B cell (primary cell): ENCODE results near the gene SLC25A26. TPM values are rescaled to one million over a fixed set of nuclear protein-coding genes. Genes with fewer than 3 reads are reported as not detected.

ENCODE experiments used
- ATAC-seq: fragments of 200-7000 bp; cut with Tn5 transposase; one replicate; pipeline ENCODE4 v1.10.0; 2021; ENCODE audit warnings: low read depth, mild to moderate bottlenecking, moderate number of reproducible peaks, moderate library complexity
- CTCF ChIA-PET: fragments of 350-600 bp; sonication (Branson Sonifier 250); formaldehyde crosslinking; loops from one replicate; lab custom pipeline; 2021; ENCODE audit warnings: antibody characterized with exemption, inconsistent platforms; lab: Charles Lee
- POLR2A ChIA-PET: fragments of 350-600 bp; sonication (Branson Sonifier 250); formaldehyde crosslinking; loops from one replicate; lab custom pipeline; 2021; ENCODE audit warnings: antibody characterized with exemption; lab: Charles Lee
- DNase-seq: peaks from one replicate; pipeline ENCODE4 v3.0.0; 2013
- H2AFZ ChIP-seq: 2 replicates; pipeline ENCODE4 v1.6.1; 2012; ENCODE audit warnings: mild to moderate bottlenecking, low read depth, low read length; ENCODE audit not compliant: insufficient read depth, poor library complexity, severe bottlenecking
- H3K27ac ChIP-seq, 2 donors: 1 replicate in 1 of 2; 2 replicates in 1 of 2; pipeline ENCODE4 v1.5.1; 2012 to 2013; ENCODE audit warnings: low read length in 2 of 2, mild to moderate bottlenecking in 2 of 2, moderate library complexity in 1 of 2
- H3K27me3 ChIP-seq, 4 experiments: fragments of 200-600 bp in 1 of 4; sonication (generic) in 1 of 4; replicated peaks in 1 of 4; 1 replicate in 2 of 4; 2 replicates in 2 of 4; pipeline versions ENCODE4 v1.6.1 to v1.7.0; 2013 to 2016; ENCODE audit warnings: low read length in 3 of 4, mild to moderate bottlenecking in 2 of 4, mixed read lengths in 1 of 4, moderate library complexity in 1 of 4; ENCODE audit not compliant: insufficient read depth in 4 of 4, control insufficient read depth in 3 of 4; ENCODE audit errors: control extremely low read depth in 1 of 4
- H3K36me3 ChIP-seq, 2 experiments: replicated peaks in 1 of 2; 1 replicate in 1 of 2; 2 replicates in 1 of 2; pipeline versions ENCODE4 v1.6.1 to v1.7.1; 2013; ENCODE audit warnings: low read length in 1 of 2; ENCODE audit not compliant: insufficient read depth in 2 of 2, control insufficient read depth in 1 of 2; ENCODE audit errors: control extremely low read depth in 1 of 2, extremely low read depth in 1 of 2
- H3K4me1 ChIP-seq, 2 donors: fragments of 200-600 bp in 1 of 2; sonication (generic) in 1 of 2; 1 replicate in 1 of 2; 2 replicates in 1 of 2; pipeline versions ENCODE4 v1.5.1 to v1.6.1; 2013 to 2017; ENCODE audit warnings: low read length in 2 of 2; ENCODE audit not compliant: control insufficient read depth in 2 of 2, insufficient read depth in 2 of 2
- H3K4me2 ChIP-seq: replicated peaks from 2 replicates; pipeline ENCODE3; 2012; ENCODE audit warnings: mild to moderate bottlenecking, low read depth, low read length; ENCODE audit not compliant: poor library complexity, severe bottlenecking
- H3K4me3 ChIP-seq, 5 experiments: fragments of 200-600 bp in 1 of 5; sonication (generic) in 1 of 5; 1 replicate in 3 of 5; 2 replicates in 2 of 5; pipeline versions ENCODE4 v1.5.1 to v1.7.0; 2011 to 2016; ENCODE audit warnings: low read length in 4 of 5, mild to moderate bottlenecking in 4 of 5, low read depth in 2 of 5, control low read depth in 1 of 5, moderate library complexity in 1 of 5; ENCODE audit not compliant: insufficient read depth in 1 of 5; ENCODE audit errors: control extremely low read depth in 1 of 5, extremely low read depth in 1 of 5
- H3K79me2 ChIP-seq: fragments of 200-600 bp; sonication (generic); one replicate; pipeline ENCODE4 v1.6.0; 2016; ENCODE audit warnings: low read length; ENCODE audit not compliant: control insufficient read depth, insufficient read depth
- H3K9ac ChIP-seq: fragments of 200-600 bp; sonication (generic); 2 replicates; pipeline ENCODE4 v1.6.1; 2017; ENCODE audit warnings: mild to moderate bottlenecking, low read length, moderate library complexity
- H3K9me3 ChIP-seq, 3 donors: one replicate each; pipeline versions ENCODE4 v1.6.1 to v1.7.1; 2013; ENCODE audit warnings: low read length in 2 of 3; ENCODE audit not compliant: control insufficient read depth in 2 of 3, insufficient read depth in 1 of 3; ENCODE audit errors: control extremely low read depth in 1 of 3
- H4K20me1 ChIP-seq: 2 replicates; pipeline ENCODE4 v1.6.0; 2012; ENCODE audit warnings: mild to moderate bottlenecking, low read length; ENCODE audit not compliant: insufficient read depth, control insufficient read depth, poor library complexity, severe bottlenecking
- H3K27ac Mint-ChIP-seq: one replicate; pipeline ENCODE4 v1.8.0; 2021; ENCODE audit warnings: mixed read lengths
- H3K27me3 Mint-ChIP-seq: one replicate; pipeline ENCODE4 v1.8.0; 2021; ENCODE audit warnings: mixed read lengths
- H3K4me1 Mint-ChIP-seq: one replicate; pipeline ENCODE4 v1.8.0; 2021; ENCODE audit warnings: mixed read lengths
- H3K4me3 Mint-ChIP-seq: one replicate; pipeline ENCODE4 v1.8.0; 2021; ENCODE audit warnings: mixed read lengths
- H3K9me3 Mint-ChIP-seq: one replicate; pipeline ENCODE4 v1.8.0; 2022; ENCODE audit warnings: mixed read lengths; ENCODE audit not compliant: insufficient read depth
- EZH2 ChIP-seq: IDR thresholded peaks from 2 replicates; pipeline ENCODE4 v1.6.1; 2012; ENCODE audit warnings: borderline replicate concordance, low read depth, mild to moderate bottlenecking, moderate library complexity, low read length; ENCODE audit not compliant: insufficient read depth, poor library complexity, severe bottlenecking
- WGBS: methylation state at CpG from one replicate; pipeline ENCODE4 v1.1.5; 2013; ENCODE audit warnings: missing lambda C conversion rate; ENCODE audit not compliant: insufficient coverage; 5-methylcytosine and 5-hydroxymethylcytosine counted together
- intact Hi-C: fragments of 100-400 bp; cut with micrococcal nuclease; formaldehyde crosslinking; loops from one replicate; pipeline ENCODE4 v1.10.0; 2022
- polyA plus RNA-seq: library from polyadenylated mRNA; depleted of rRNA; stranded (reverse); fragments of >200 nt; gene quantifications from 2 replicates; pipeline ENCODE4 v1.2.3, GENCODE V29; 2012
- total RNA-seq, 2 donors: library from RNA; stranded (reverse); fragments of 120-200 nt in 1 of 2; gene quantifications; 1 replicate in 1 of 2; 2 replicates in 1 of 2; pipeline versions ENCODE4 v1.2.3 to v1.2.4, GENCODE V29; 2013 to 2022
- TF ChIP-seq, protein P1 (sequence below): fragments of 200-600 bp; IDR thresholded peaks from one replicate; pipeline ENCODE4 v1.8.0; 2022; ENCODE audit warnings: antibody characterized with exemption, mild to moderate bottlenecking

The SLC25A26 gene
- total and polyA plus RNA-seq, 2 donors (not counting 1 experiment from before 2014, with no cell fraction given) = 22.3 to 23.8 TPM

DNA sequence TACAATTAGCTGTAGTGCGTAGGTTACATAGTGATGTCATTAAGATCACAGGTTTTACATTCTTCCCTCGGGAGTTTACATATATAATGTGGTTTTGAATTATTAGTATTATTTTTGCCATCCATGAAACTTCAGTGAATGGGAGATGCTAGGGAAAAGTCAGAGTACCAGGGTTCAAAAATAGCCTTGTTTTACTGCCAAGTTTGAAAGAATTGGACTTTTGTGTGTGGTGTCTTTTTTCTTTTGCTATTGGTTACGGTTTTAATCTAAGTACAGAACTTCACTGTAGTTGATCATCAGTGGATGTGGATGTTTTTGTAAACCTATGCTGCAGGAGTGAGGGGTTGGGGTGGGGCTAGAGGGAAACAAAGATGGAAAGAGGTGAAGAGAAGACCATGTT, 20.7 kb downstream of the SLC25A26 start:
- Histone ChIP-seq H3K9me3 (peaks cover 0 to 7% (median 3%) of the 10 kb centered on the region in 3 donors), H3K79me2 (no peaks in the 10 kb centered on the region), H3K4me3 (no peak overlapping the region), H2AFZ (no peak overlapping the region), H3K4me1 (no peaks in the 10 kb centered on the region), H3K4me2 (no peak overlapping the region), H4K20me1 (no peaks in the 10 kb centered on the region), H3K36me3 (peaks cover 14 to 31% of the 10 kb centered on the region in 2 experiments), H3K9ac (no peak overlapping the region), H3K27ac (no peak overlapping the region), H3K27me3 (no peaks in the 10 kb centered on the region)
- DNase-seq (no peak), ATAC-seq (no peak)
- Mint-ChIP-seq H3K4me3 (no peak overlapping the region), H3K9me3 (peaks cover 5% of the 10 kb centered on the region), H3K27ac (no peak overlapping the region), H3K27me3 (no peaks in the 10 kb centered on the region), H3K4me1 (peaks cover 6% of the 10 kb centered on the region)
- no peak for TF ChIP-seq EZH2
- intact Hi-C loops = no loop called here
- ChIA-PET CTCF (interaction anchor here (2.3 kb wide), 1 partner anchor 15 kb away, joined by 7 read pairs; no protein-coding TSS in a partner anchor), POLR2A (no interaction called here)
- WGBS = 100% methylated on average over 1 of the region's 3 CpGs

DNA sequence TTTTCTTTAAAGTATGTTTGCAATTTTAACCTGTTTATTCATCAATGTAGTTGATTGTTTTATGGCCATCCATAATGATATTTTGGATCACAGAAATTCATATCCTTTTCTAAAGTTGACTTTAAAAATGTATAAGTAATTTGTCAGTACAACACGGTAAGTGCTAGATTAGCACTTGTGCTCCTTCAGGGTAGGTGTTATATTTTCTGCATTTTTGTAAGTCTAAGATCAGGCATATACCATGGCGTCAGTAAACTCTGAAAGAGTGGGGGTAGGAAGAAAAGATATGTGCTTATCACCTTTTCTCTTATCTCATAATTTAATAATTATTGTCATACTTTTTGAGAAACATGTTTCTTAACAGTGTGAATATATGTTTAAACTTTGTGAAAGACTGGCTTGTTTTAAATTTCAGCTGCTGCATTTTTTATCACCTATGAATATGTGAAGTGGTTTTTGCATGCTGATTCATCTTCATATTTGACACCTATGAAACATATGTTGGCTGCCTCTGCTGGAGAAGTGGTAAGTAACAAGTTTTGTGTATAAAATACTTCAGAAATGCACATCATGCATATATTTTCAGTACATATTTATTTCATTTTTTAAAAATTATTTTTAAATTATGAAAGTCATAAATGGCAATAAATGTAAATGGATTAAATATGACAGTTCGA, 22.1 kb downstream of the SLC25A26 start:
- peaks cover 0 to 7% (median 3%) of the 10 kb centered on the region in 3 donors for H3K9me3 ChIP-seq
- DNase-seq (no peak), ATAC-seq (no peak)
- H3K4me1 ChIP-seq = no peaks in the 10 kb centered on the region
- H3K36me3 ChIP-seq = peaks cover 12 to 24% of the 10 kb centered on the region in 2 experiments
- 100% methylated on average over 1 of the region's 3 CpGs for WGBS
- TF ChIP-seq, protein P1, sequence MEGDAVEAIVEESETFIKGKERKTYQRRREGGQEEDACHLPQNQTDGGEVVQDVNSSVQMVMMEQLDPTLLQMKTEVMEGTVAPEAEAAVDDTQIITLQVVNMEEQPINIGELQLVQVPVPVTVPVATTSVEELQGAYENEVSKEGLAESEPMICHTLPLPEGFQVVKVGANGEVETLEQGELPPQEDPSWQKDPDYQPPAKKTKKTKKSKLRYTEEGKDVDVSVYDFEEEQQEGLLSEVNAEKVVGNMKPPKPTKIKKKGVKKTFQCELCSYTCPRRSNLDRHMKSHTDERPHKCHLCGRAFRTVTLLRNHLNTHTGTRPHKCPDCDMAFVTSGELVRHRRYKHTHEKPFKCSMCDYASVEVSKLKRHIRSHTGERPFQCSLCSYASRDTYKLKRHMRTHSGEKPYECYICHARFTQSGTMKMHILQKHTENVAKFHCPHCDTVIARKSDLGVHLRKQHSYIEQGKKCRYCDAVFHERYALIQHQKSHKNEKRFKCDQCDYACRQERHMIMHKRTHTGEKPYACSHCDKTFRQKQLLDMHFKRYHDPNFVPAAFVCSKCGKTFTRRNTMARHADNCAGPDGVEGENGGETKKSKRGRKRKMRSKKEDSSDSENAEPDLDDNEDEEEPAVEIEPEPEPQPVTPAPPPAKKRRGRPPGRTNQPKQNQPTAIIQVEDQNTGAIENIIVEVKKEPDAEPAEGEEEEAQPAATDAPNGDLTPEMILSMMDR = no peak
- TF ChIP-seq EZH2 = no peak
- Mint-ChIP-seq H3K4me1 (peaks cover 6% of the 10 kb centered on the region), H3K27ac (no peak overlapping the region), H3K4me3 (no peak overlapping the region), H3K27me3 (no peaks in the 10 kb centered on the region), H3K9me3 (peaks cover 5% of the 10 kb centered on the region)
- no peaks in the 10 kb centered on the region for H3K79me2 ChIP-seq
- H3K27ac ChIP-seq = no peak overlapping the region
- no peaks in the 10 kb centered on the region for H3K27me3 ChIP-seq
- H4K20me1 ChIP-seq = no peaks in the 10 kb centered on the region
- H3K9ac ChIP-seq = no peak overlapping the region
- ChIA-PET POLR2A (no interaction called here), CTCF (interaction anchor here (1.0 to 2.3 kb wide), 4 partner anchors 11 to 580 kb away, joined by 4 to 8 read pairs (median 6); no protein-coding TSS in a partner anchor)
- H3K4me2 ChIP-seq = no peak overlapping the region
- intact Hi-C loops = no loop called here
- H3K4me3 ChIP-seq = no peak overlapping the region
- no peak overlapping the region for H2AFZ ChIP-seq
